Transverse colon (tissue), 4 donors: Measurements from ENCODE around the gene FRAS1. TPM values are rescaled to one million over a fixed set of nuclear protein-coding genes. Genes with fewer than 3 reads are reported as not detected.

Experiments
- DNase-seq: peaks from one replicate; pipeline ENCODE4 v3.0.0-alpha.2; 2019
- H3K27ac ChIP-seq, 4 donors: fragments of 200-600 bp; sonication (generic); 2 replicates each; pipeline ENCODE4 v1.5.1; 2016 to 2018; ENCODE audit warnings: inconsistent platforms in 4 of 4
- H3K27me3 ChIP-seq: fragments of 200-600 bp; sonication (generic); 2 replicates; pipeline ENCODE4 v1.5.1; 2017; ENCODE audit warnings: inconsistent platforms
- H3K36me3 ChIP-seq, 4 donors: fragments of 200-600 bp; sonication (generic); 2 replicates each; pipeline ENCODE4 v1.5.1; 2017 to 2019; ENCODE audit warnings: inconsistent platforms in 4 of 4
- H3K4me1 ChIP-seq, 4 donors: fragments of 200-600 bp; sonication (generic); 2 replicates each; pipeline ENCODE4 v1.5.1; 2017 to 2020; ENCODE audit warnings: inconsistent platforms in 4 of 4
- H3K4me3 ChIP-seq, 4 donors: fragments of 200-600 bp; sonication (generic); 1 replicate in 1 of 4; 2 replicates in 3 of 4; pipeline versions ENCODE4 v1.5.1 to v1.6.1; 2017 to 2019; ENCODE audit warnings: inconsistent platforms in 4 of 4
- H3K9me3 ChIP-seq, 2 donors: fragments of 200-600 bp; sonication (generic); 2 replicates each; pipeline ENCODE4 v1.5.1; 2017 to 2019; ENCODE audit warnings: inconsistent platforms in 2 of 2
- CTCF ChIP-seq, 5 experiments: fragments of 200-600 bp in 3 of 5; fragments of 450-650 bp in 2 of 5; sonication (generic) in 3 of 5; IDR thresholded peaks; 1 replicate in 2 of 5; 2 replicates in 3 of 5; pipeline ENCODE4 v1.5.1; 2016 to 2017; ENCODE audit warnings: antibody characterized with exemption in 5 of 5, inconsistent platforms in 3 of 5, mild to moderate bottlenecking in 2 of 5, moderate library complexity in 1 of 5
- EP300 ChIP-seq: sonication (generic); formaldehyde crosslinking; IDR thresholded peaks from one replicate; pipeline ENCODE4 v1.6.1; 2017; ENCODE audit warnings: antibody characterized with exemption, low read depth
- POLR2A ChIP-seq: fragments of 450-650 bp; IDR thresholded peaks from one replicate; pipeline ENCODE4 v1.6.1; 2016; ENCODE audit warnings: antibody characterized with exemption, mild to moderate bottlenecking, moderate library complexity
- POLR2AphosphoS5 ChIP-seq, 3 donors: sonication (generic); formaldehyde crosslinking; IDR thresholded peaks; one replicate each; pipeline ENCODE4 v1.6.1; 2016; ENCODE audit warnings: antibody characterized with exemption in 3 of 3
- WGBS, 2 donors: methylation state at CpG; one replicate each; pipeline ENCODE4 v1.1.5; 2018; ENCODE audit warnings: low coverage in 1 of 2; 5-methylcytosine and 5-hydroxymethylcytosine counted together
- in situ Hi-C, 4 donors: fragments of 200-750 bp; cut with MboI; loops; one replicate each; pipeline versions ENCODE4 v1.15.0 to v1.15.1; 2017; ENCODE audit warnings: low sequenced_read_pairs in 3 of 4, low pct_ligation_motif_present in 1 of 4, low pct_unique_long_range_greater_than_20kb in 1 of 4
- intact Hi-C: fragments of 100-400 bp; cut with DNase I; formaldehyde crosslinking; loops from one replicate; pipeline ENCODE4 v1.15.1; 2023; ENCODE audit warnings: low total_unique reads
- total RNA-seq, 4 donors: library from RNA; depleted of rRNA; stranded (reverse); fragments of >200 nt; gene quantifications; one replicate each; pipeline ENCODE4 v1.1.0, GENCODE V29; 2016

FRAS1 gene
- total RNA-seq, 4 donors from 2014 or later = 1.8 to 9.7 (median 3.1) TPM

DNA sequence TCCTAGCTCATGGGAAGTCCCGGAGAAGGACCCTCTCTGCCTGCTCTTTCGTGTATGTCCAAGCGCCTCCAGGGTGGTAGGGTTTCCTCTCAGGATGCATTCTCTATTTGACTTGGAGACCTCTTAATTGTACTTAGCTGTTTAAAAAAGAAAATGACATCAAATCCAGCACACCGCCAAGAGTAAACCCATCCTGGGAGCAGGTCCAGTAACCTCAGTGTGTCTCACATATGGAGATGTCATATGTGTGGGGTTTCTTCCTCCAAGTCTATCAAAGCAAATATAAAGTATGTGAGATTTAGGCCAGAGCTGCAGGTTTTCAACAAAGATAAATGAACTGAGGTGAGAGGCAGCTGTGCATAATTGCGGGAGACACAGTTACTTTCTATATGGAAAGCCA is 285.0 kb downstream of the FRAS1 start:
- no peak overlapping the region for H3K27ac ChIP-seq
- H3K4me3 ChIP-seq = no peak overlapping the region
- H3K27me3 ChIP-seq = no peaks in the 10 kb centered on the region
- in situ Hi-C loops = no loop called here
- H3K4me1 ChIP-seq = no peaks in the 10 kb centered on the region
- intact Hi-C loops = loop anchor here (1.0 kb wide), 1 partner anchor 17 kb away; no protein-coding TSS in a partner anchor
- no peaks in the 10 kb centered on the region for H3K36me3 ChIP-seq
- H3K9me3 ChIP-seq = no peaks in the 10 kb centered on the region
- 84 to 100% methylated on average over 1 to 5 of the region's 5 CpGs for WGBS, 2 donors
- no peak for TF ChIP-seq POLR2A
- TF ChIP-seq POLR2AphosphoS5 (IDR thresholded peaks at IDR 0.05) = no peak
- no peak for TF ChIP-seq CTCF (IDR thresholded peaks at IDR 0.05)
- TF ChIP-seq EP300 = no peak
- DNase-seq = no peak

DNA sequence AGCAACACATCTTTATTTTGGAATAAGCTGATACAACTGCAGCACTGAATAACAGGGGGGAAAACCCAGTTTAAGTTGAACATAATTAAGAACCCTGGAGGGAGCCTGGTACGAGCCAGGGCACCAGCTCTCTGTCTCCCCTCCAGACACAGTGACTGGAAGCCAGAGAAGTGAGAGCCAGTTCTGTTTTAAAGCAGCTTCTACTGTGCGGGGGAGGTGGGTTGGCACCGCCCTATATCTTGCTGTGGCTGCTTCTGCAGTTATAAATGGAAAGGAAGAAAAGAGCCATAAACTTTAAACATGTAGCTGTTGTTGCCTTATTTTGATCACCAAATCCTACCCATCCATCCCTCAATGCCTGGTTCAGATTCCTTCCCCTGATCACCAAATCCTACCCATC is 286.6 kb downstream of the FRAS1 start:
- 60 to 66% methylated on average over 1 to 3 of the region's 3 CpGs for whole genome bisulfite sequencing, 2 donors
- no peak for DNase-seq
- no peak overlapping the region for H3K4me3 ChIP-seq
- H3K4me1 ChIP-seq = no peaks in the 10 kb centered on the region
- H3K9me3 ChIP-seq = no peaks in the 10 kb centered on the region
- H3K27me3 ChIP-seq = no peaks in the 10 kb centered on the region
- in situ Hi-C loops (no loop called here), intact Hi-C loops (no loop called here)
- no peaks in the 10 kb centered on the region for H3K36me3 ChIP-seq
- TF ChIP-seq POLR2A = no peak
- TF ChIP-seq POLR2AphosphoS5 (IDR thresholded peaks at IDR 0.05) = no peak
- TF ChIP-seq EP300 = no peak
- TF ChIP-seq CTCF (IDR thresholded peaks at IDR 0.05) = no peak
- no peak overlapping the region for H3K27ac ChIP-seq

DNA sequence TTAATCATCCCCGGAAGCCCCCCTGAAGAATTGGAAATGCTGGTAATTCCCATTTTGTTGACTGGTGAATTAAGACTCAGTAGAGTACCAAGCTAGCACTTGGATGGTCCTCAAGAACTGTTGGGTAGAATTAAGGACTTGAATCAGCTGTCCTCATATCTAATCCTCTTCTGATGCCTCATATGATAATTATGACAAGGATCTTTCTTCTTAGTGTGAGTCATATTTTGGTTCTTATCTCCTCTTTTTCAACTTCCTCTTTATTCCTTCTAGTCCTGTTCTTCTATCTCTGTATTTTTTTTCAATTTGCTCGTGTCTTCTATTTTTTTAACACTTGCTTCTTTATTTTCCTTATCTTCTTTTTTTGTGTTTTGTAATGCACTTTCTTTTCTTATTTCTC is 288.1 kb downstream of the FRAS1 start:
- in situ Hi-C loops (no loop called here), intact Hi-C loops (no loop called here)
- TF ChIP-seq CTCF (IDR thresholded peaks at IDR 0.05) (no peak), POLR2A (no peak), EP300 (no peak), POLR2AphosphoS5 (IDR thresholded peaks at IDR 0.05) (no peak)
- Histone ChIP-seq H3K4me3 (no peak overlapping the region), H3K27ac (no peak overlapping the region), H3K27me3 (no peaks in the 10 kb centered on the region), H3K9me3 (no peaks in the 10 kb centered on the region), H3K36me3 (no peaks in the 10 kb centered on the region), H3K4me1 (no peaks in the 10 kb centered on the region)
- 78 to 80% methylated on average over 2 of the region's 2 CpGs for WGBS, 2 donors
- DNase-seq = no peak

DNA sequence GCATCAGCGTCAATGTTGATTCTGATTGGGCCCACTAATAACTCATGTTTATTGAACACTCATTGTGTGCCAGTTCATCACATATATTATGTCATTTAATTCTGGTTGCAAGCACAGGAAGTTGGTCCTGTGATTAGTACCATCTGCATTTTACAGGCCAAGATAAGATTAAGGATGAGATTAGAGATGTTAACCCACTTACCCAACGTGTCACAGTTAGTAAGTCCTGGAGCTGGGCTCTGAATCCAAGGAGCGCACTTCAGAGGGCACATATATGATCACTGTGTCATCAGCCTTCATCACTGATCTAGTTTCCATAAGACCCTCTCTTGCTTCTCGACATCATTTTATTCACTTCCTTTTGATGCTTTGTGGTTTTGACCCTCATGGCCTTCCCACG is 289.1 kb downstream of the FRAS1 start:
- H3K27me3 ChIP-seq = no peaks in the 10 kb centered on the region
- 76 to 77% methylated on average over 5 of the region's 5 CpGs for WGBS, 2 donors
- H3K36me3 ChIP-seq = no peaks in the 10 kb centered on the region
- in situ Hi-C loops (no loop called here), intact Hi-C loops (no loop called here)
- TF ChIP-seq EP300 (no peak), POLR2AphosphoS5 (IDR thresholded peaks at IDR 0.05) (no peak), CTCF (IDR thresholded peaks at IDR 0.05) (no peak), POLR2A (no peak)
- H3K9me3 ChIP-seq = no peaks in the 10 kb centered on the region
- H3K4me1 ChIP-seq = no peaks in the 10 kb centered on the region
- H3K4me3 ChIP-seq = no peak overlapping the region
- no peak for DNase-seq
- H3K27ac ChIP-seq = no peak overlapping the region
